GM12873 (cell line): ENCODE results near the gene DDX25.

ENCODE experiments used
- TF ChIP-seq, protein P1 (sequence below): IDR thresholded peaks from 2 replicates; pipeline ENCODE4 v1.5.1; 2012; ENCODE audit warnings: low read depth, mild to moderate bottlenecking, moderate library complexity, low read length, control low read depth; ENCODE audit not compliant: insufficient read depth; ENCODE audit errors: missing control alignments

DDX25 gene

DNA sequence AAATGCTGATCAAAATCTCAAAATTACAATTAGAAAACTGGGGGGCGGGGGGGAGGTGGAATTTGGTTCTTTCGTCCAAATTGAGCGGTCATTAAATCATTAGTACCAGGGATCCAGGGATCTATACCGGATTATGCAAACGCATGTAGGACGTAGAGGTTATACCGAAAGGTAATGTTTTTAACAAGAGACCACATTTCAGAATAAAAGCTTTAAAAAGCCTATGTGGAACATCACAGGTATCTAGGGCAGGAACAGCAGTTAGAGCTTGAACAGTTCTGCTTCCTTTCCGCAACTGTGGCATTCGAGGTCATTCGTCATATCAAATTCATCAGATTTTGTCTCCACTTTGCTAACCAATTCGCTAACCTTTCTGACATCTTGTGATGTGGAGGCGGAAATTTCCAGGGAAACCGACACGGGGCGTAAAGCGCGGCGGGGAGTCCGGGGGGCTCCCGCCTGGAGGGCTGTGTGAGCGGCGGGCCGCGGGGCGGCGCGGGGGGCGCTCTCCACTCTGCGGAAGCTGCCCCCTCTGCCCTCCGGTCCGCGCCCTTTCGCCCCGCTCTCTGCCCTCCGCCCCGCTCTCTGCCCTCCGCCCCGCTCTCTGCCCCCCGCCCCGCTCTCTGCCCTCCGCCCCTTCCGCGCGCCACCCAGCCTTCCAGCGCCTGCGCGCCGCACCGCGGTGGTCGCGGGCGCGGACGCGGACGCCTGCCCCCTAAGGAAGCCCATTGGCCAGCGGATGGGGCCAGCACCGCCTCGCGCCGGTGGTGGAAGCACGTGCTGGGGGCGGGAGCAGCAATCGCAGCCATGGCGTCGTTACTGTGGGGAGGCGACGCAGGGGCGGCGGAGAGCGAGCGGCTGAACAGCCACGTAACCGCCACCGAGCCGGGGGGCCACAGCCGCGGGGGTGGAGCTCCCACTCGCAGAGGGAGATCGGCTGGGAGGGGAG is at the start of gene DDX25:
TSS of gene DDX25 (plus strand) at position 798 of the 949 bp plus-strand sequence. CDS start at position 808, 10 bp downstream.
- TF ChIP-seq, protein P1, sequence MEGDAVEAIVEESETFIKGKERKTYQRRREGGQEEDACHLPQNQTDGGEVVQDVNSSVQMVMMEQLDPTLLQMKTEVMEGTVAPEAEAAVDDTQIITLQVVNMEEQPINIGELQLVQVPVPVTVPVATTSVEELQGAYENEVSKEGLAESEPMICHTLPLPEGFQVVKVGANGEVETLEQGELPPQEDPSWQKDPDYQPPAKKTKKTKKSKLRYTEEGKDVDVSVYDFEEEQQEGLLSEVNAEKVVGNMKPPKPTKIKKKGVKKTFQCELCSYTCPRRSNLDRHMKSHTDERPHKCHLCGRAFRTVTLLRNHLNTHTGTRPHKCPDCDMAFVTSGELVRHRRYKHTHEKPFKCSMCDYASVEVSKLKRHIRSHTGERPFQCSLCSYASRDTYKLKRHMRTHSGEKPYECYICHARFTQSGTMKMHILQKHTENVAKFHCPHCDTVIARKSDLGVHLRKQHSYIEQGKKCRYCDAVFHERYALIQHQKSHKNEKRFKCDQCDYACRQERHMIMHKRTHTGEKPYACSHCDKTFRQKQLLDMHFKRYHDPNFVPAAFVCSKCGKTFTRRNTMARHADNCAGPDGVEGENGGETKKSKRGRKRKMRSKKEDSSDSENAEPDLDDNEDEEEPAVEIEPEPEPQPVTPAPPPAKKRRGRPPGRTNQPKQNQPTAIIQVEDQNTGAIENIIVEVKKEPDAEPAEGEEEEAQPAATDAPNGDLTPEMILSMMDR, result no peak

DNA sequence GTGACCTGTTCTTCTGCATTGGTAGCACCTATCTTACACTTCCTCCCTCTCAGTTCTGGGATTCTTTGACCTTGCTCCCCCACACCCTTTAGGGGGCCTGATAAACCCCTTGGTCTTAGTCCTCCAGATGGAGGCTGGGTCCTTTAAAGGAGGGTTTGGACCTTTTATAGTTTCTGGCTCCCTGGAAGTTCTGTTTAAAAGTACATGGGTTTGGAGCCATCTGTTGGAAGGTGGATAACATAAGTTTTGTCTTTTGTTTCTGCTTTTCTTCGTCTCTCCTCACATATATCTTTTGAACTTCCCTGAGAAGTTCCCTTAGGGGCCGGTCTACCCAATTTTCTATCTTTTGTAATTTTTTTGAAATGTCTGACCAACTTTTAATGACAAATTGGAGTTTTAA is 34.8 kb upstream of the DDX25 start:
- TF ChIP-seq, protein P1, result no peak

DNA sequence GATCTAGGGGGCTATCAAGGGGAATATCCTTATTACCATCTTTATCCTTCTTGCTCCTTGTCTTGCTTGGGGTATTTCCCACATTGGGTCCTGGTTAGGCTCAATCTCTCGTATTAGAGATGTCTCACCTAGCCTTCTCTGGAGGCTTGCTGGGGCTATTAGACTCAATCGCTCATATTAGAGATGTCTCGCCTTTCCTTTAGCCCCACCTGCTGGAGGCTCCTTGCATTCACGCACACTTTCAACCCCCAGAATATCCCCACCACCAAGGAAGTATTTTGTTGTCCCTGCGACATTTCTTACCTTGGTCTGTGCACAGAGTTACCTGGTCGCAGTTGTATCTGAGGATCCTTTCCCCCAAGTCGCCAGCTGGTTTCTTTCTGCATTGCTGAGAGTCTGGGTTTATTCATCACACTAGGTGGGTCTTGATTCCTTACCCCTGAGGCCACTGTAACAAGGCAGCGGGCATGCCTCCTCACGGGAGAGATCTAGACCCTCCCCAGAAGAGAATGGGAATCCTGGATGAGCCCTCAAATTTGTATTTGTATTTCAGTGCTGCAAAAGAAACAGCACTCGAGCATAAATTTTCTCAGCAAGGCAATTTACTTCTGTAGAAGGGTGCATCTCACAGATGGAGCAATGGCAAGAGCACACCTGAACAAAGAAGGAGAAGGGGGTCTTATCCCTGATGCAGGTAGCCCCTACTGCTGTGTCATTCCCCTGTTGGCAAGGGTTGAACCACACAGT is 32.7 kb upstream of the DDX25 start:
- TF ChIP-seq, protein P1, result peak; percentile 52

DNA sequence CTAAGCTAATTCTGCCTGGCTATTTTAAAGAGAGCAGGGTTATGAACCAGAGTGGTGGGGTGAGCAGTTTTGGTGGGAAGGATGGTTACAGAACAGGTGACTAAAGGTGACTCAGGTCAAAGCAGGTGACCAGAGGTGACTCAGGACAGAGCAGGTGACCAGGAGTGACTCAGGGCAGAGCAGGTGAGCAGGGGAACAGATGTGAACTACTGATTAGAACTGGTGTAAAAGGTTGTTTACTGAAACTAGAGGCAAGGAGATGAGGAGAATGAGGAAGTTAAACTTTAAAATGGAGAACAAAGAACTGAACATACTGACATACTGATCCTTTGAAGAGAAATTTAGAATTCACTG is 32.2 kb upstream of the DDX25 start:
- TF ChIP-seq, protein P1, result no peak

DNA sequence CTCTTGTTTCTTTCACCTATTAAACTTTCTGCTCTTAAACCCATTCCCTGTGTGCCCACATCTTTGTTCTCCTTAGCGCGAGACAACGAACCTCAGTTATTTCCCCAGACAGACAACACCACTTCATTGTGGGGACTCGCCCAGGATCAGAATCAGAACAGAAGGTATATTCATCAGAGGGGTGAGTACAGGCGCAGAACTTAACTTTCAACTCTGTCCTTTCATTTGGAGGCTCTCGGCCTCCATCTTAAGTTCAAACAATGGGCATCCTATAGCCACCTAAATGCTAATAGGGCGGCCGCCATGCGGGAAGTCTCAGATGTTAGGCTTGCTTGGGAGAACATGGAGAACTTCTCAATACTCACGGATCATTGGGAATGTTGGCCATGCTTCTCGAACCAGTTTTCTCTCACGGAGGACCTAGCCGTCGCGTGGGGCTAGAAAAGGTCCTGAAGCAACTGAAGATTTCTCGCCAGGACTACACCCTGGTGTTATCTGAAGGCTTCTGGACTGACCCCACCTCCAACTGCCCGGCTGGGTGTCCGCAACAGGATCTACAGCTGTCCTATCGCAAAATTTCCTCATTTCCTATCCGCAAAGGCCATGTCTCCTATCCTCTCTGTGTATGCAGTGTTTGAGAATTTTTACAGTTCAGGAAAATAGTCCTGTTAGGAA is 30.3 kb upstream of the DDX25 start:
- TF ChIP-seq, protein P1, result no peak

DNA sequence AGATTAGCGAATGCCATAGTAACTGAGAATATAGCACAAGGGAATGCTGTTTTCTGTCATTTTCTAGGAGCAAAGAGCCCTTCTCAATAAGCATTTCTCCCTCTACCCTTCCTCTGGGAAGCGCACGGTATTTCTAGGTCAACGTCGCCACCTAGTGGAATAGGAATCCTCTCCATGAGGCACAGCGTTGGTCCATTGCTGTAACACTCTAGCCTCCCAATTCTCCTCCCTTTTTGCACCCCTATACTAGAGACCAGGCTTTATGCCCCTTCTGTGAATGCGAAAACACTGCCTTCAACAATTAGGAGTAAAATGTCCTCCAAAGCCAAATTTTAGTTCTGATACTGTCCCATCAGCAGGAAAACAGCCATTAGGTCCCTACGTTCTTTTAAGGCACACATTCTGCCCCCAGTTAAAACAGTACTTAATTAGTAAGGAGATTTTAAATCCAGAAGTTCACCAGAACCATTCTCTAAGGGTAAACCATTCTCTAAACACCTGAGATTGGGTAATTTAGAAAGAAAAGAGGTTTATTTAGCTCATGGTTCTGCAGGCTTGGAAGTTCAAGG is 29.7 kb upstream of the DDX25 start:
- TF ChIP-seq, protein P1, result peak; percentile 88
